Ascending aorta (tissue), 2 donors: ENCODE results near the gene ACER2. TPM values are rescaled to one million over a fixed set of nuclear protein-coding genes. Genes with fewer than 3 reads are reported as not detected.

ENCODE experiments used
- DNase-seq, 2 donors: peaks; one replicate each; pipeline ENCODE4 v3.0.0-alpha.2; 2019; ENCODE audit warnings: low spot score in 2 of 2
- H3K27ac ChIP-seq, 2 donors: fragments of 200-600 bp; sonication (generic); one replicate each; pipeline ENCODE4 v1.5.1; 2016 to 2017; ENCODE audit warnings: mild to moderate bottlenecking in 1 of 2
- H3K27me3 ChIP-seq: fragments of 200-600 bp; sonication (generic); one replicate; pipeline ENCODE4 v1.5.1; 2017
- H3K36me3 ChIP-seq, 2 donors: fragments of 200-600 bp; sonication (generic); one replicate each; pipeline ENCODE4 v1.5.1; 2016
- H3K4me1 ChIP-seq, 2 donors: fragments of 200-600 bp; sonication (generic); one replicate each; pipeline ENCODE4 v1.5.1; 2016 to 2017; ENCODE audit warnings: mild to moderate bottlenecking in 1 of 2
- H3K4me3 ChIP-seq, 2 donors: fragments of 200-600 bp; sonication (generic); one replicate each; pipeline ENCODE4 v1.5.1; 2016 to 2017; ENCODE audit warnings: mild to moderate bottlenecking in 1 of 2
- H3K9me3 ChIP-seq, 2 donors: fragments of 200-600 bp; sonication (generic); one replicate each; pipeline ENCODE4 v1.5.1; 2016
- intact Hi-C: fragments of 100-400 bp; cut with DNase I; formaldehyde crosslinking; loops from one replicate; pipeline ENCODE4 v1.15.1; 2023
- total RNA-seq: library from RNA; depleted of rRNA; stranded (reverse); fragments of >200 nt; gene quantifications from one replicate; pipeline ENCODE4 v1.1.0, GENCODE V29; 2016
- TF ChIP-seq, protein P1 (sequence below), 3 experiments: fragments of 200-600 bp in 2 of 3; fragments of 450-650 bp in 1 of 3; sonication (generic) in 2 of 3; IDR thresholded peaks; one replicate each; pipeline ENCODE4 v1.5.1; 2016 to 2019; ENCODE audit warnings: antibody characterized with exemption in 3 of 3, mild to moderate bottlenecking in 1 of 3, moderate library complexity in 1 of 3

Gene ACER2
- total RNA-seq, 1 donor from 2014 or later, result 1.4 TPM

DNA sequence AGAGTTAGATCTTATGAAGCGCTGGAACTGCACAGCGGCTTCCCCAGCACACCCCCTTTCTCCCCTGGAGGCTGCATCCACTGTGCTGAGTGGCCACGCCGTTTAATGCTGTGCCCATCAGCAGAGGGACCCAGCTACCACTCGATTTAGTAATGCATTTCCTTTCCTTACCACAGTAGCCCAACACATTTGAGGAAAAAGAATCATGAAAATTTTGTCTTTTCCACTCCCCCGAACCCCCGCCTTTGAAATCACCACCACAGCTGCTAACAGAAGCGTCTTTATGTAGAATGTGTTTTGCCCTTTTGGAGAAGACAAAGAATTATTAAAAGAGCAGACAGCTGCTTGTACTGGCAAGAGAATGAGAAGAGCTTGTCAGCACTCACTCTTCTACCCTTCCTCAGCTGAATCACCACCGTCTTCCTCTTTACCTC is 73.2 kb downstream of the ACER2 start:
- Histone ChIP-seq H3K9me3 (no peaks in the 10 kb centered on the region), H3K36me3 (no peaks in the 10 kb centered on the region), H3K27ac (no peak overlapping the region), H3K4me1 (no peaks in the 10 kb centered on the region), H3K27me3 (no peaks in the 10 kb centered on the region), H3K4me3 (no peak overlapping the region)
- DNase-seq, result no peak
- intact Hi-C loops, result no loop called here
- TF ChIP-seq, protein P1, sequence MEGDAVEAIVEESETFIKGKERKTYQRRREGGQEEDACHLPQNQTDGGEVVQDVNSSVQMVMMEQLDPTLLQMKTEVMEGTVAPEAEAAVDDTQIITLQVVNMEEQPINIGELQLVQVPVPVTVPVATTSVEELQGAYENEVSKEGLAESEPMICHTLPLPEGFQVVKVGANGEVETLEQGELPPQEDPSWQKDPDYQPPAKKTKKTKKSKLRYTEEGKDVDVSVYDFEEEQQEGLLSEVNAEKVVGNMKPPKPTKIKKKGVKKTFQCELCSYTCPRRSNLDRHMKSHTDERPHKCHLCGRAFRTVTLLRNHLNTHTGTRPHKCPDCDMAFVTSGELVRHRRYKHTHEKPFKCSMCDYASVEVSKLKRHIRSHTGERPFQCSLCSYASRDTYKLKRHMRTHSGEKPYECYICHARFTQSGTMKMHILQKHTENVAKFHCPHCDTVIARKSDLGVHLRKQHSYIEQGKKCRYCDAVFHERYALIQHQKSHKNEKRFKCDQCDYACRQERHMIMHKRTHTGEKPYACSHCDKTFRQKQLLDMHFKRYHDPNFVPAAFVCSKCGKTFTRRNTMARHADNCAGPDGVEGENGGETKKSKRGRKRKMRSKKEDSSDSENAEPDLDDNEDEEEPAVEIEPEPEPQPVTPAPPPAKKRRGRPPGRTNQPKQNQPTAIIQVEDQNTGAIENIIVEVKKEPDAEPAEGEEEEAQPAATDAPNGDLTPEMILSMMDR (IDR thresholded peaks at IDR 0.05), result no peak

DNA sequence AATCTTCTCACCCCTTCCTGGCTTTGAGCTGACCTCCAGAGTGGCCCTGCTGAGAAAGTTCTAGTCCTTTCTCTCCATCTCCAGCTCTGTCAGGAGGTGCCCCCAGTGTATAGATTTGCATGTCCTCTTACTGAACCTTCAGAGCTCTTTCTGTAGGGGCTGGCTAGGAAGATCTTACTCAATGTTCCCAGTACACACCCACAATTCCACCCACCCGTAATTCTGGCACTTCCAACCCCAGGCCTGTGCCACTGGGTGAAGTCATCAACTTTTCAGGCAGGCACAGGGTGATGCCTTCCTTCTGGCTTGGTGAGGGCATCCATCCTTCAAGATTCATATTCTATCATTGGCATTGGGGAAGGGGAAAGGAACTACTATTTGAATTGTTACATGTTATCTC is 75.9 kb downstream of the ACER2 start:
- Histone ChIP-seq H3K4me1 (no peaks in the 10 kb centered on the region), H3K27me3 (no peaks in the 10 kb centered on the region), H3K27ac (no peak overlapping the region), H3K9me3 (no peaks in the 10 kb centered on the region), H3K36me3 (no peaks in the 10 kb centered on the region), H3K4me3 (no peak overlapping the region)
- no peak for DNase-seq
- intact Hi-C loops, result no loop called here
- TF ChIP-seq, protein P1 (IDR thresholded peaks at IDR 0.05), result no peak

DNA sequence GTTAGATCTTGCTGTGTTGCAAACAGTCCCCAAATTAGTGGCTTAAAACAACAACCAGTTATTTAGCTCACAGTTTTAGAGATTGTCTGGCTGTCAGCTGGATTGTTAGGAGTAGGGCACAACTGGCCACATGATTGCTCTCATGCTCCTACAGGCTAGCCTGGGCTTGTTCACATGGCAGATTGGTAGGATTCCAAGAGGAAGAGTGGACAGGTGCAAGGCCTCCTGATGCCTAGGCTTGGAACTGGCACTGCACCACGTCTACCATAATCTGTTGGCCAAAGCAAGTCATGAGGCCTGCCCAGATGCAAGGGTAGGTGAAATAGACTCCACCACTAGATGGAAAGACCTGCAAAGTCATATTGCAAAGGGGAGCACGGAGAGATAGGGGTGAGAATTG is 76.4 kb downstream of the ACER2 start:
- Histone ChIP-seq H3K4me1 (no peaks in the 10 kb centered on the region), H3K27me3 (no peaks in the 10 kb centered on the region), H3K27ac (no peak overlapping the region), H3K36me3 (no peaks in the 10 kb centered on the region), H3K4me3 (no peak overlapping the region), H3K9me3 (no peaks in the 10 kb centered on the region)
- TF ChIP-seq, protein P1 (IDR thresholded peaks at IDR 0.05), result no peak
- DNase-seq, result no peak
- intact Hi-C loops, result no loop called here

DNA sequence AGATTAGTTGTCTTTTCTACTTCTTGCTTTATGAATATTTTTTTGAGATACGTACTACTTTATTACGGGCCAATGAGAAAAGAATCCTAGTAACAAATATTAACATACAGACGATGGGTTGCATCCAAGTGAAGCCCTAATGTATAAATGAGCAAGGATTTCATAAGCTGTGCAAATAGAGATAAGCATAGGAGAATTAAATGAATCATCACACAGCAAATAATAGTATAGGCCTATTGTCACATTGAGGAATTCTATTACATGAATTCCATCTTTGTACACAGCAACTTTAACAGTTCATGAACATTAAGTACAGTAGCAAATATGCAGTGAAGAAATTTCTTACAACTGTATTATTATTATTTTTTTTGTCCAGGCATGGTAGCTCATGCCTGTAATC is 78.0 kb downstream of the ACER2 start:
- H3K27me3 ChIP-seq, result no peaks in the 10 kb centered on the region
- no peak for DNase-seq
- H3K4me3 ChIP-seq, result no peak overlapping the region
- intact Hi-C loops, result no loop called here
- H3K36me3 ChIP-seq, result no peaks in the 10 kb centered on the region
- H3K4me1 ChIP-seq, result no peaks in the 10 kb centered on the region
- H3K9me3 ChIP-seq, result no peaks in the 10 kb centered on the region
- TF ChIP-seq, protein P1 (IDR thresholded peaks at IDR 0.05), result no peak
- no peak overlapping the region for H3K27ac ChIP-seq

DNA sequence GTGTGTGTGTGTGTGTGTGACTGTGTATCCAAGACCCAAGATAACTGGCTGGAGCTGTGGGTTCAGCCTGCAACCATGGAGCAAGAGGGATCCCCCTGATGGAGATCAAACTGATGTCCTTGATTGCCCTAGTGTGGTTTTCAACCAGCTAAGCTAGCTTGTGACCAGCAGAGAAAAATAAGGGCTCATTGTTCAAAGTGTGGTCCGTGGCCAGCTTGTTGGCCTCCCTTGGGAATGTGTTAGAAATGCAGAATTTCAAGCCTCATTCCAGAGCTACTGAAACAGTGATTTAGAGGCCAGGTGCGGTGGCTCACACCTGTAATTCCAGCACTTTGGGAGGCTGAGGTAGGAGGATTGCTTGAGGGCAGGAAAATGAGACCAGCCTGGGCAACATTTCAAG is 79.9 kb downstream of the ACER2 start:
- Histone ChIP-seq H3K27ac (no peak overlapping the region), H3K9me3 (no peaks in the 10 kb centered on the region), H3K4me1 (peaks cover 0 to 3% of the 10 kb centered on the region in 2 donors), H3K27me3 (no peaks in the 10 kb centered on the region), H3K4me3 (no peak overlapping the region), H3K36me3 (no peaks in the 10 kb centered on the region)
- TF ChIP-seq, protein P1 (IDR thresholded peaks at IDR 0.05), result no peak
- intact Hi-C loops, result no loop called here
- no peak for DNase-seq

DNA sequence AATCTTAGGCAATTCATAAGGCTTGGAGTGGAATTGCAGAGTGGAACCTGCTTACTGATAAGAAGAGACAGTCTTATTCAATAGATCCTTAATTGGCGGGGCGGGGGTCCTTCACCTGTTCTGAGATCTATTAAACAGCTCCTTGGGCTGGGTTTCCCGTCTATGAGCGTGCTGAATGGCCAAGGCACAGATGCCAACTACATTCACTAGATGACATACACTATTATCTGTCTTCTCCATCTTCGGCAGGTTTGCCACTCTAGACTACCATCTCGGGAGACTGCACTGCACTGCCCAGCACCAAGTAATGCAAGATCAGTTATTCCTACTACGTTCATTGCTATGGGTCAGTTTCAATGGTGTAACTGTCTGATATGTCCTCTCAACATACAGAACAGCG is 81.5 kb downstream of the ACER2 start:
- TF ChIP-seq, protein P1 (IDR thresholded peaks at IDR 0.05), result no peak
- no peak for DNase-seq
- H3K9me3 ChIP-seq, result no peaks in the 10 kb centered on the region
- no peak overlapping the region for H3K4me3 ChIP-seq
- H3K4me1 ChIP-seq, result peaks cover 0 to 3% of the 10 kb centered on the region in 2 donors
- no peak overlapping the region for H3K27ac ChIP-seq
- intact Hi-C loops, result no loop called here
- no peaks in the 10 kb centered on the region for H3K36me3 ChIP-seq
- H3K27me3 ChIP-seq, result no peaks in the 10 kb centered on the region
